Heart left ventricle (tissue), 13 donors: ENCODE measurements around the gene SERPINA5.

Experiments
- CTCF ChIP-seq, 12 donors: fragments of 200-600 bp; sonication (generic) in 4 of 12; IDR thresholded peaks; one replicate each; pipeline versions ENCODE4 v1.5.0 to v1.8.0; 2018 to 2022; ENCODE audit warnings: antibody characterized with exemption in 12 of 12, mild to moderate bottlenecking in 5 of 12
- POLR2A ChIP-seq, 2 donors: fragments of 450-650 bp; IDR thresholded peaks; one replicate each; pipeline ENCODE4 v1.6.1; 2017; ENCODE audit warnings: antibody characterized with exemption in 2 of 2, mild to moderate bottlenecking in 2 of 2, moderate library complexity in 2 of 2
- donor health status: ischemic (EF 13 %, LVEDD 7.1; RV severe dilation, severe dysfunction).
- donor health status: DM: no; HTN: yes; CAD: no.
- donor health status: DM: no; HTN: no; CAD: no.
- donor health status: ischemic (EF 25% LVEDD 6.9; RV normal size, moderate dysfunction).
- donor health status: ischemic (EF 25% LVEDD 5.7; RV mildly dilated, moderate dysfunction).
- donor health status: ischemic (EF 35%, LVEDD 5.7; RV mildly dilated, moderate dysfunction).
- donor health status: nonischemic (EF 11% LVEDD 7.7; RV severe dilation, severe dysfunction).
- donor health status: DM: yes; HTN: yes; CAD: no.
- donor health status: PGD.
- donor health status: ischemic (EF 29% LVEDD 5.4; RV normal size, mild dysfunction).
- donor health status: nonischemic (EF 23%, LVEDD 6.1; RV moderate dilation, normal function).

GRCh38 chr14:94613720-94614644 is 32.8 kb downstream of the SERPINA5 start:
- TF ChIP-seq CTCF (IDR thresholded peaks at IDR 0.05) (no peak), POLR2A (IDR thresholded peaks at IDR 0.05) (no peak)
